Measurements from ENCODE around the gene CREG2.
A peak's percentile ranks its signal among the peaks of the same experiment; 100 is the strongest.

The CREG2 gene

DNA sequence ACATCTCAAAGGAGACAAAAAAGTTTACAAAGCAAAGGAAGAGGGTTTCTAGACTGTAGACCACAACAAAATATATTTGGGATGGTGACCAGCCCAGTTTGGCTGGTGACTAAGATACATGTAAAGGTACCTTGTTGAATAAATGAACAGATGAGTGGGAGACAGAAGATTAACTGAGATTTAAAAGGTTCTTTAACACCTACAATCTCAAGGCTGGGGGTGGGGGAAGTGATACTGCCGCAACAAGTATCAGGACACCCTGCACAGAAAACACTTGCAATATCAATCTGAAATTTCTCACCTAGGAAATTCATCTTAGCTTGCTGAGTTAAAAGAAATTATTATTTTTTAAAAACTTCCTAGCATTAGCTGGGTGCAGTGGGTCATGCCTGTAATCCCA lies 87.1 kb downstream of the CREG2 start:
- ChIA-PET CTCF (interaction anchor here (1.4 kb wide), 1 partner anchor 11 kb away, joined by 3 read pairs; no protein-coding TSS in a partner anchor), POLR2A (no interaction called here)
- DNase-seq (ENCODE audit: extremely low spot score): peak; percentile 34
- TF ChIP-seq, protein P1, sequence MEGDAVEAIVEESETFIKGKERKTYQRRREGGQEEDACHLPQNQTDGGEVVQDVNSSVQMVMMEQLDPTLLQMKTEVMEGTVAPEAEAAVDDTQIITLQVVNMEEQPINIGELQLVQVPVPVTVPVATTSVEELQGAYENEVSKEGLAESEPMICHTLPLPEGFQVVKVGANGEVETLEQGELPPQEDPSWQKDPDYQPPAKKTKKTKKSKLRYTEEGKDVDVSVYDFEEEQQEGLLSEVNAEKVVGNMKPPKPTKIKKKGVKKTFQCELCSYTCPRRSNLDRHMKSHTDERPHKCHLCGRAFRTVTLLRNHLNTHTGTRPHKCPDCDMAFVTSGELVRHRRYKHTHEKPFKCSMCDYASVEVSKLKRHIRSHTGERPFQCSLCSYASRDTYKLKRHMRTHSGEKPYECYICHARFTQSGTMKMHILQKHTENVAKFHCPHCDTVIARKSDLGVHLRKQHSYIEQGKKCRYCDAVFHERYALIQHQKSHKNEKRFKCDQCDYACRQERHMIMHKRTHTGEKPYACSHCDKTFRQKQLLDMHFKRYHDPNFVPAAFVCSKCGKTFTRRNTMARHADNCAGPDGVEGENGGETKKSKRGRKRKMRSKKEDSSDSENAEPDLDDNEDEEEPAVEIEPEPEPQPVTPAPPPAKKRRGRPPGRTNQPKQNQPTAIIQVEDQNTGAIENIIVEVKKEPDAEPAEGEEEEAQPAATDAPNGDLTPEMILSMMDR (IDR thresholded peaks at IDR 0.05; ENCODE audit: control extremely low read depth, extremely low read depth, low read depth, missing control alignments): no peak

- no peak for DNase-seq (ENCODE audit: extremely low spot score)
- ChIA-PET CTCF (interaction anchor here (0.9 to 1.6 kb wide), 4 partner anchors 9 to 33 kb away, joined by 3 to 5 read pairs (median 4); partner anchors contain the start of gene RNF149), POLR2A (no interaction called here)
- TF ChIP-seq, protein P1 (IDR thresholded peaks at IDR 0.05; ENCODE audit: control extremely low read depth, extremely low read depth, low read depth, missing control alignments): no peak
Measured at GRCh38 chr2:101299604-101300003, 87.7 kb downstream of the CREG2 start.

DNA sequence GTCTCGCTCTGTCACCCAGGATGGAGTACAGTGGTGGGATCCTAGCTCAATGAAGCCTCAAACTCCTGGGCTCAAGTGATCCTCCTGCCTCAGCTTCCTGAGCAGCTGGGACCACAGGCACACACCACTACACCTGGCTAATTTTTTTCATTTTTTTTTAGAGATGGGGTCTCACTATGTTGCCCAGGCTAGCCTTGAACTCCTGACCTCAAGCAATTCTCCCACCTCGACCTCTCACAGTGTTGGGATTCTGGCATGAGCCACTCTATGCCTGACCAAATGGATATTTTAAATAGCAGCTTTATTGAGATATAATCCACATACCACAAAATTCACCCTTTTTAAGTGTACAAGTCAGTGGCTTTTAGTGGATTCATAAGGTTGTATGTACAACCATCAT lies 89.9 kb downstream of the CREG2 start:
- POLR2A ChIA-PET: no interaction called here
- DNase-seq (ENCODE audit: extremely low spot score): no peak
- TF ChIP-seq, protein P1 (IDR thresholded peaks at IDR 0.05; ENCODE audit: control extremely low read depth, extremely low read depth, low read depth, missing control alignments): no peak
- CTCF ChIA-PET: no interaction called here

- TF ChIP-seq, protein P1 (IDR thresholded peaks at IDR 0.05; ENCODE audit: control extremely low read depth, extremely low read depth, low read depth, missing control alignments): no peak
- ChIA-PET POLR2A (no interaction called here), CTCF (interaction anchor here (1.0 kb wide), 1 partner anchor 15 kb away, joined by 3 read pairs; no protein-coding TSS in a partner anchor)
- DNase-seq (ENCODE audit: extremely low spot score): no peak
Measured at GRCh38 chr2:101296371-101296770, 90.9 kb downstream of the CREG2 start.

- POLR2A ChIA-PET: no interaction called here
- CTCF ChIA-PET: interaction anchor here (1.0 kb wide), 1 partner anchor 15 kb away, joined by 3 read pairs; no protein-coding TSS in a partner anchor
- no peak for DNase-seq (ENCODE audit: extremely low spot score)
- TF ChIP-seq, protein P1 (IDR thresholded peaks at IDR 0.05; ENCODE audit: control extremely low read depth, extremely low read depth, low read depth, missing control alignments): no peak
Measured at GRCh38 chr2:101295895-101296294, 91.4 kb downstream of the CREG2 start.

Measured in GM10248 (cell line).